ENCODE data around the gene GABRA4.

GABRA4 gene

DNA sequence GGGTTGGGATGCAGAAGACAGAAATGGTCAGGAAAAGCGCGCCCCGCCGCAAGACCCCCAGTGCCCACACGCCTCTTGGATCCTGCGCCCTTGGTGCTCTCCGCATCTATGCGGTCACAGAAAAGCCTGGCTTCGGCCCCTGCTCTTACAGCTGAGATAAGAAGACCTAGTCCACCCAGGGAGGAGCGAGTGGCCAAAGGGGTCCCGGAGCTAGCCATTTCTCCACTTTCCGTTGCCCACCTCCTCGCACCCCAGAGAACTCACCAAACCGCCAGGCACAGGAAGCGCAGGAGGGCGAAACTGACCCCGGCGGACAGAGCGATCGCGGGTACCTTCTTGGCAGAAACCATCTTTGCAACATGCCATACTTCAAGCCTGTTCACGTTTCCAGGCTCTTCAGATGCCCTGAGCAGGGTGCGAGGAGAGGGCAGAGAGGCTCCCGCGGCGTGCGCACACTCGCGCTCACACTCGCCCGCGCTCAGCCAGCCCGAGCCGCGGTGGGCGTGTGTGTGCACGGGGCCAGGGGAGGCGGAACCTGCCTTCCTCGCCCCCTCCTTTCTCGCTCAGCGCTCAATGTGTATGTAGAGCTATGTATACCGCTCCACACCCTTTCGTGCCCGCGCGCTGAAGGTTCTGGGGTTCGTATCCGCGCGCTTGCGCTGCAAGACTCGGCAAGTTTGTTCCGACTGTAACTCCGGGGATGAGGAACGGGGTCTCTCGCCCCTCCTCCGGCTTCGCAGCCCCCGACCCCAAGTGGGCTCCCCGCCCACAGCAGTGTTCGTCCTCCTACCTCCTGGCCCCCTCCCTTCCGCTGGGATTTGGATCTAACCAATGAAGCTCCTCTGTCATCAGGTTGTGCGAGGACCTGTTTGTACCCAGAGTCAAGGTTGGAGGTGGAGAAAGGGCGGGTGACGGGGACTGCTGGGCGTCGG lies at the start of gene GABRA4:
Gene GABRA4, minus strand, starts transcription at position 507 of the 932 bp plus-strand sequence. Its CDS starts 157 bp downstream, at position 350.
- Histone ChIP-seq H3K36me3 (ENCODE audit: insufficient read depth, low read length) (no peaks in the 10 kb centered on the region), H3K9me3 (ENCODE audit: control insufficient read depth, insufficient read depth, low read length) (no peaks in the 10 kb centered on the region), H3K9ac (ENCODE audit: low read depth, low read length) (peak within 1 kb of the TSS; percentile 60), H3K4me1 (ENCODE audit: insufficient read depth, low read length) (no peaks in the 10 kb centered on the region)

- Histone ChIP-seq H3K36me3 (ENCODE audit: insufficient read depth, low read length) (no peaks in the 10 kb centered on the region), H3K4me1 (ENCODE audit: insufficient read depth, low read length) (no peaks in the 10 kb centered on the region), H3K9me3 (ENCODE audit: control insufficient read depth, insufficient read depth, low read length) (no peaks in the 10 kb centered on the region), H3K9ac (ENCODE audit: low read depth, low read length) (no peak overlapping the region)
Observed at GRCh38 chr4:47040828-47041227, 47.4 kb upstream of the GABRA4 start.

- Histone ChIP-seq H3K9ac (ENCODE audit: low read depth, low read length) (no peak overlapping the region), H3K9me3 (ENCODE audit: control insufficient read depth, insufficient read depth, low read length) (no peaks in the 10 kb centered on the region)
Observed at GRCh38 chr4:47038263-47038662, 44.9 kb upstream of the GABRA4 start.

GRCh38 chr4:47032405-47033106 lies 39.2 kb upstream of the GABRA4 start:
- H3K4me1 ChIP-seq (ENCODE audit: insufficient read depth, low read length), result no peaks in the 10 kb centered on the region
- no peaks in the 10 kb centered on the region for H3K36me3 ChIP-seq (ENCODE audit: insufficient read depth, low read length)
- H3K9me3 ChIP-seq (ENCODE audit: control insufficient read depth, insufficient read depth, low read length), result no peaks in the 10 kb centered on the region
- H3K9ac ChIP-seq (ENCODE audit: low read depth, low read length), result peak overlapping the region; percentile 66

More at GRCh38 chr4:47038263-47038662, 44.9 kb upstream of the GABRA4 start:
- H3K36me3 ChIP-seq (ENCODE audit: insufficient read depth, low read length), result no peaks in the 10 kb centered on the region
- H3K4me1 ChIP-seq (ENCODE audit: insufficient read depth, low read length), result no peaks in the 10 kb centered on the region

GRCh38 chr4:47031751-47032404 lies 38.5 kb upstream of the GABRA4 start:
- peak overlapping the region; percentile 66; the same call in 1 of the 2 replicates for H3K9ac ChIP-seq (ENCODE audit: low read depth, low read length)
- no peaks in the 10 kb centered on the region for H3K4me1 ChIP-seq (ENCODE audit: insufficient read depth, low read length)
- H3K9me3 ChIP-seq (ENCODE audit: control insufficient read depth, insufficient read depth, low read length), result no peaks in the 10 kb centered on the region
- no peaks in the 10 kb centered on the region for H3K36me3 ChIP-seq (ENCODE audit: insufficient read depth, low read length)

DNA sequence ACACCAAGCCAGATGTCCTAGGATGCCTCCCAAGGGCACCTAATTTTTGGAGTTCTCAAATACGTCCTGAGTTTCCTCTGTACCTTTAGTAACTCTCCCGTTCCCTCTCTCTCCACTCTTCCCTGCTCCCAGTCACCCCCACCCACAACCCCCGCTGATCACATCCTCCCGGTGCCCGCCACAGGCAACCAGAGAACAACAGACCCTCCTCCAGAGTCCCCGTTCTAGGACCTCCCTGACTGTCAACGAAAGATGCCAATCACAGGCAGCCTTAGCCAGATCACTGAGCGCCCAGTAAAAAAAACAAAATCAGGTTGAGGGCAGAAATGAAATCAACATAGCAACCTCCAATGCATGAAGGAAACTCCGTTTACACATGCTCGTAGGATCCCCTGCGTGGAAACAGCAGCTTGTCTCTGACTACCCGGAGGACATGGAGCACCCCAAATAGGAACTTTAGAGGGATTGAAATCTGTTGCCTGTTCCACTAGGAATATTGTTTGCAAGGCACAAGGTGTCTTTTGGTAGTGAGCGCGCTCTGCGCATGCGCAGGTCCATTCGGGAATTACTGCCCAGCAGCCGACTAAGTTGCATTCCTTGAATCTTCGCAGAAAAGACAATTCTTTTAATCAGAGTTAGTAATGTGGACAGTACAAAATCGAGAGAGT lies 37.8 kb upstream of the GABRA4 start, which contains the start of gene GABRB1:
Gene GABRB1, plus strand, starts transcription at position 557 of the 668 bp plus-strand sequence.
- Histone ChIP-seq H3K4me1 (ENCODE audit: insufficient read depth, low read length) (no peaks in the 10 kb centered on the region), H3K36me3 (ENCODE audit: insufficient read depth, low read length) (no peaks in the 10 kb centered on the region), H3K9ac (ENCODE audit: low read depth, low read length) (peak within 1 kb of the TSS; percentile 66), H3K9me3 (ENCODE audit: control insufficient read depth, insufficient read depth, low read length) (no peaks in the 10 kb centered on the region)

- no peaks in the 10 kb centered on the region for H3K36me3 ChIP-seq (ENCODE audit: insufficient read depth, low read length)
- no peaks in the 10 kb centered on the region for H3K4me1 ChIP-seq (ENCODE audit: insufficient read depth, low read length)
- no peaks in the 10 kb centered on the region for H3K9me3 ChIP-seq (ENCODE audit: control insufficient read depth, insufficient read depth, low read length)
- no peak overlapping the region for H3K9ac ChIP-seq (ENCODE audit: low read depth, low read length)
Observed at GRCh38 chr4:47017494-47017893, 24.1 kb upstream of the GABRA4 start.

DNA sequence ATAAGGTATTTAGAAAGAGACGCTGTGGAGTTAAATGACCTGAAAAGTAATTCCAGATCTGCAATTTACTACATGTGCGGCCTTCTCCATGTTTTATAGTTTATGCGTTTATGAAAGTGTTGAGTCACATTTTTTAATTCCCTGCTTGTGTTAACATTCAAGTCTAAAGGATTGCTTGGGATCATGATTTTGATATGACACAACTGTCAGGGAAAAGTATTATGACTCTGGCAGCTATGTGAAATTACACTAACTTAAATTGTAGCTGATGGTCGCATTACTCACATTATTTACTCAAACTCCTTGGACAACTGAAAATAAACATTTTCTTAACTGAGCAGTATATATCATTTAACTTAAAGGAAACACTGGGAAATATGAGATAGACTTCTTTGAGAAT lies 23.7 kb upstream of the GABRA4 start:
- Histone ChIP-seq H3K9ac (ENCODE audit: low read depth, low read length) (no peak overlapping the region), H3K9me3 (ENCODE audit: control insufficient read depth, insufficient read depth, low read length) (no peaks in the 10 kb centered on the region), H3K4me1 (ENCODE audit: insufficient read depth, low read length) (no peaks in the 10 kb centered on the region), H3K36me3 (ENCODE audit: insufficient read depth, low read length) (no peaks in the 10 kb centered on the region)

- Histone ChIP-seq H3K36me3 (ENCODE audit: insufficient read depth, low read length) (no peaks in the 10 kb centered on the region), H3K9me3 (ENCODE audit: control insufficient read depth, insufficient read depth, low read length) (no peaks in the 10 kb centered on the region), H3K4me1 (ENCODE audit: insufficient read depth, low read length) (no peaks in the 10 kb centered on the region), H3K9ac (ENCODE audit: low read depth, low read length) (no peak overlapping the region)
Observed at GRCh38 chr4:47013373-47013772, 20.0 kb upstream of the GABRA4 start.

DNA sequence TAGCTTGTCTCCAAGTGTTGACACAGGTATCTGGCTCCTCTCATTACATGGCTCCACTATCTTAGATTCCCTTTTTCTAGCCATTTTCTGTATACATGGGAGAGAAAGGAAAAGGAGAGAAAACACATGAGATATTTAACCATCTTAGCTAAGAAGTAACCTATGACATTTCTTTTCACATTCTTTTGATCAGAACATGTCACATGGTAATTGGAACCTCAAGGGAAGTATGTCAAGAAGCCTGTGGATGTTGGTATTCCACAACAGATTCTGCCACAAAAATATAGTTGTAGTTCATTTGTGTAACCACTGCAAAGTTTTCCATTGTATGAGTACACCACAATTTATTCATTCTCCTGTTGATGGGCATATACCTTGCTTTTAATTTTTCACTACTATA lies 19.3 kb upstream of the GABRA4 start:
- Histone ChIP-seq H3K36me3 (ENCODE audit: insufficient read depth, low read length) (no peaks in the 10 kb centered on the region), H3K4me1 (ENCODE audit: insufficient read depth, low read length) (no peaks in the 10 kb centered on the region)

DNA sequence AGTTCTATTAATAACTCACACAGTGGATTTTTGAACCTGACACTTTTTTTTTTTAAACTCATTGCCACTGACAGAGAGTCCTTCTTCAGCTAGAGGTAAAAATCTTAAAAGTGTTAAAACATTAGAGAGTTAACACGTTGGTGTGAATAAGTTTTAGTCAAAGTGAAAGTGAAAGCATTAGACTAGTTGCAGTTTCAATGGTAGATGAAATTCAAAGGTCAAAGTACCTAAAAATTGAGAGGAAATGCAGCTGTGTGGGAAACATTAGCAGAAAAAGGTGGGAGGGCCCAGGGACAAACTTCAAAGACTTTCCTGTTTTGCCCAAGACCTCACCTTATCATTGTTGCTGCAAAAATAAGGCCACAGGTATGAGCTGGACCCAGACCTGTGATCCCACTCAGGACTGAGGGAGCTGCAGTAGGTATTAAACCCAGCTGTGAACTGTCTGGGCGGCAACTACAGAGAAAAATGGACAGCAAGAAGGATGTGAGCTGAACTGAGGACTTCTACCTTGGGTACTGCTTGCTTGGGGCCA lies 17.6 kb upstream of the GABRA4 start:
- no peaks in the 10 kb centered on the region for H3K9me3 ChIP-seq (ENCODE audit: control insufficient read depth, insufficient read depth, low read length)
- no peak overlapping the region for H3K9ac ChIP-seq (ENCODE audit: low read depth, low read length)
- H3K36me3 ChIP-seq (ENCODE audit: insufficient read depth, low read length), result no peaks in the 10 kb centered on the region
- H3K4me1 ChIP-seq (ENCODE audit: insufficient read depth, low read length), result no peaks in the 10 kb centered on the region

More for the DNA sequence above, 19.3 kb upstream of the GABRA4 start:
- Histone ChIP-seq H3K9ac (ENCODE audit: low read depth, low read length) (no peak overlapping the region), H3K9me3 (ENCODE audit: control insufficient read depth, insufficient read depth, low read length) (no peaks in the 10 kb centered on the region)

DNA sequence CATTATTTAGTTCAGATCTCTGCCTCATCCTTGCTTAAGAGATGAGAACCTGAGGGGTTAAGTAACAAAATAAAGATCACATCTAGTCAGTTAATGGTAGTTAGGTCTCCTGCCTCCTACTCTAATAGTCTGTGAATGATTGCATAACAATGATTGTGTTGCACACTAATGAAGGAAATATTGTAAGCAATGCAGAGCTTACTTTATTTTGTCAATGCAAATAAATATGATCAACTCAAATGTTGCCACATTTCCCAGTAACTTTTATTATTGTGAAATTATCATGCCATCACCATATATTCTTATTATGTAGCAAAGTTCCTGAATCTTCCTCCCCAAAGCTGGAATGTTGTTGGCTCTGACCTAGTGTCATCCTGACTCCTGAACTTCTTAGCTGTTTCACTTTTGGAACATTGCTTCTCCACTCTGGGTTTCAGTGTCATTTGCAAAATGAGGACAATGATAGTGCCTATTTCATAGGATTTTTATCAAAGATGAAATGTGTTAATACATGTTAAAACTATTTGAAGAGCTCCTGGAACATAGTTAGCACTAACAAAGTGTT lies 17.0 kb upstream of the GABRA4 start:
- Histone ChIP-seq H3K4me1 (ENCODE audit: insufficient read depth, low read length) (no peaks in the 10 kb centered on the region), H3K36me3 (ENCODE audit: insufficient read depth, low read length) (no peaks in the 10 kb centered on the region), H3K9me3 (ENCODE audit: control insufficient read depth, insufficient read depth, low read length) (no peaks in the 10 kb centered on the region), H3K9ac (ENCODE audit: low read depth, low read length) (no peak overlapping the region)

GRCh38 chr4:47002580-47002979 lies 9.2 kb upstream of the GABRA4 start:
- Histone ChIP-seq H3K4me1 (ENCODE audit: insufficient read depth, low read length) (peaks cover 3% of the 10 kb centered on the region; the same call in 1 of the 2 replicates), H3K9me3 (ENCODE audit: control insufficient read depth, insufficient read depth, low read length) (no peaks in the 10 kb centered on the region), H3K36me3 (ENCODE audit: insufficient read depth, low read length) (no peaks in the 10 kb centered on the region), H3K9ac (ENCODE audit: low read depth, low read length) (no peak overlapping the region)
